Panc1 (cell line): ENCODE measurements around the gene XRCC6. TPM values are rescaled to one million over a fixed set of nuclear protein-coding genes. Genes with fewer than 3 reads are reported as not detected.

Source experiments
- ATAC-seq: fragments of 200-7000 bp; cut with Tn5 transposase; 2 replicates; pipeline ENCODE4 v1.9.1; 2020; ENCODE audit warnings: mild to moderate bottlenecking, moderate library complexity
- BruUV-seq: library from RNA; stranded (reverse); fragments of 400-500 nt; replicated peaks from 2 replicates; lab custom pipeline; 2021; lab: Mats Ljungman, UMichigan
- CTCF ChIA-PET: fragments of 300-600 bp; sonication (Branson Sonifier 250); formaldehyde crosslinking; loops from one replicate; lab custom pipeline; 2022; ENCODE audit warnings: antibody characterized with exemption; lab: Charles Lee
- POLR2A ChIA-PET: fragments of 300-600 bp; sonication (Branson Sonifier 250); formaldehyde crosslinking; loops from one replicate; lab custom pipeline; 2022; ENCODE audit warnings: antibody characterized with exemption; lab: Charles Lee
- DNase-seq: peaks from one replicate; pipeline ENCODE4 v3.0.0-alpha.2; 2010; ENCODE audit warnings: low read depth, low spot score
- H3K27ac ChIP-seq: 2 replicates; pipeline ENCODE4 v1.5.1; 2011; ENCODE audit warnings: mild to moderate bottlenecking, low read length, inconsistent platforms
- H3K27me3 ChIP-seq: fragments of 200-500 bp; sonication (Bioruptor generic); 2 replicates; pipeline ENCODE4 v1.6.0; 2014; ENCODE audit warnings: low read length, inconsistent platforms; ENCODE audit not compliant: control insufficient read depth, insufficient read depth
- H3K36me3 ChIP-seq: fragments of 200-500 bp; sonication (Bioruptor generic); 2 replicates; pipeline ENCODE4 v1.5.1; 2014; ENCODE audit warnings: inconsistent platforms, mild to moderate bottlenecking, low read length, moderate library complexity; ENCODE audit not compliant: control insufficient read depth, insufficient read depth
- H3K4me1 ChIP-seq: 2 replicates; pipeline ENCODE4 v1.5.1; 2011; ENCODE audit warnings: inconsistent platforms, mild to moderate bottlenecking, low read length, moderate library complexity; ENCODE audit not compliant: control insufficient read depth, insufficient read depth
- H3K4me3 ChIP-seq, 2 experiments: 2 replicates each; pipeline ENCODE4 v1.5.1; 2011 to 2012; ENCODE audit warnings: low read depth in 2 of 2, low read length in 2 of 2, mild to moderate bottlenecking in 2 of 2, inconsistent platforms in 1 of 2, moderate library complexity in 1 of 2
- H3K9me3 ChIP-seq: fragments of 200-500 bp; sonication (Bioruptor generic); 2 replicates; pipeline ENCODE4 v1.5.1; 2014; ENCODE audit warnings: low read depth, mild to moderate bottlenecking, inconsistent platforms, low read length, moderate library complexity; ENCODE audit not compliant: control insufficient read depth, insufficient read depth
- POLR2AphosphoS5 ChIP-seq: IDR thresholded peaks from 2 replicates; pipeline ENCODE4 v1.6.1; 2012; ENCODE audit warnings: mild to moderate bottlenecking, low read depth, low read length, moderate library complexity
- SIN3A ChIP-seq: IDR thresholded peaks from 2 replicates; pipeline ENCODE4 v1.6.1; 2012; ENCODE audit warnings: low read depth, mild to moderate bottlenecking, low read length, moderate library complexity, borderline replicate concordance; ENCODE audit not compliant: insufficient read depth
- TCF7L2 ChIP-seq: IDR thresholded peaks from 2 replicates; pipeline ENCODE4 v1.6.1; 2011; ENCODE audit warnings: mild to moderate bottlenecking, low read depth, low read length, inconsistent platforms
- in situ Hi-C: cut with HindIII; loops from 2 replicates; pipeline ENCODE4 v1.10.0; 2016; ENCODE audit warnings: low sequenced_read_pairs, low pct_unique_long_range_greater_than_20kb
- intact Hi-C: fragments of 100-400 bp; cut with micrococcal nuclease; formaldehyde crosslinking; loops from one replicate; pipeline ENCODE4 v1.10.0; 2022; ENCODE audit not compliant: unreplicated experiment
- total RNA-seq: library from RNA; stranded (reverse); gene quantifications from one replicate; pipeline ENCODE4 v1.2.1, GENCODE V29; 2021; ENCODE audit not compliant: unreplicated experiment
- TF ChIP-seq, protein P1 (sequence below): fragments of 450-650 bp; IDR thresholded peaks from 2 replicates; pipeline ENCODE4 v1.5.1; 2017; ENCODE audit warnings: mild to moderate bottlenecking
- TF ChIP-seq, protein P2 (sequence below), 2 experiments: IDR thresholded peaks; 2 replicates each; pipeline ENCODE4 v1.6.1; 2011 to 2012; ENCODE audit warnings: low read depth in 2 of 2, control low read depth in 1 of 2, low read length in 1 of 2, mild to moderate bottlenecking in 1 of 2, moderate library complexity in 1 of 2; ENCODE audit not compliant: insufficient read depth in 1 of 2

XRCC6 gene
- total RNA-seq, 1 experiment from 2014 or later: 287 TPM

DNA sequence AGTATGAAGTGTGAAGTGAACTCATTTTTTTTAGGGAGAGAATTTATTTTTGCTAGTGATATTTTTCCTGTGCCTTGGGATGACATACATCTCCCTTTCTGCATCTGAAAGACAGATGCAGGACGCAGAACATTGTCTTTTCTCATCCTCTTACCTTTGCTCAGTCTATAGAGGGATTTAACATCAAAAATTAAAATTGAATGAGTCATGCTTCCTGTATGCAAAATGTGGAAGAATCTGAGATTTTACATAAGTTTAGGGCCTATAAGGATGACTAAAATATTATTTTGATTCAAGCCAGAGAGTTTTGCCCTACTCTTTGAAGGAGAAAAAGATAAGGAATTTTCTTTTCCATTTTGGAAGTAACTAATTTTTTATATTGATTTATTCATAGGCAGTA lies 27.3 kb downstream of the XRCC6 start:
- H3K27ac ChIP-seq: no peak overlapping the region
- intact Hi-C loops: no loop called here
- BruUV-seq: TSS peak; percentile 57
- ATAC-seq (no peak), DNase-seq (no peak)
- TF ChIP-seq, protein P1, sequence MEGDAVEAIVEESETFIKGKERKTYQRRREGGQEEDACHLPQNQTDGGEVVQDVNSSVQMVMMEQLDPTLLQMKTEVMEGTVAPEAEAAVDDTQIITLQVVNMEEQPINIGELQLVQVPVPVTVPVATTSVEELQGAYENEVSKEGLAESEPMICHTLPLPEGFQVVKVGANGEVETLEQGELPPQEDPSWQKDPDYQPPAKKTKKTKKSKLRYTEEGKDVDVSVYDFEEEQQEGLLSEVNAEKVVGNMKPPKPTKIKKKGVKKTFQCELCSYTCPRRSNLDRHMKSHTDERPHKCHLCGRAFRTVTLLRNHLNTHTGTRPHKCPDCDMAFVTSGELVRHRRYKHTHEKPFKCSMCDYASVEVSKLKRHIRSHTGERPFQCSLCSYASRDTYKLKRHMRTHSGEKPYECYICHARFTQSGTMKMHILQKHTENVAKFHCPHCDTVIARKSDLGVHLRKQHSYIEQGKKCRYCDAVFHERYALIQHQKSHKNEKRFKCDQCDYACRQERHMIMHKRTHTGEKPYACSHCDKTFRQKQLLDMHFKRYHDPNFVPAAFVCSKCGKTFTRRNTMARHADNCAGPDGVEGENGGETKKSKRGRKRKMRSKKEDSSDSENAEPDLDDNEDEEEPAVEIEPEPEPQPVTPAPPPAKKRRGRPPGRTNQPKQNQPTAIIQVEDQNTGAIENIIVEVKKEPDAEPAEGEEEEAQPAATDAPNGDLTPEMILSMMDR: no peak
- no peak for TF ChIP-seq SIN3A
- no peak for TF ChIP-seq TCF7L2
- TF ChIP-seq, protein P2, sequence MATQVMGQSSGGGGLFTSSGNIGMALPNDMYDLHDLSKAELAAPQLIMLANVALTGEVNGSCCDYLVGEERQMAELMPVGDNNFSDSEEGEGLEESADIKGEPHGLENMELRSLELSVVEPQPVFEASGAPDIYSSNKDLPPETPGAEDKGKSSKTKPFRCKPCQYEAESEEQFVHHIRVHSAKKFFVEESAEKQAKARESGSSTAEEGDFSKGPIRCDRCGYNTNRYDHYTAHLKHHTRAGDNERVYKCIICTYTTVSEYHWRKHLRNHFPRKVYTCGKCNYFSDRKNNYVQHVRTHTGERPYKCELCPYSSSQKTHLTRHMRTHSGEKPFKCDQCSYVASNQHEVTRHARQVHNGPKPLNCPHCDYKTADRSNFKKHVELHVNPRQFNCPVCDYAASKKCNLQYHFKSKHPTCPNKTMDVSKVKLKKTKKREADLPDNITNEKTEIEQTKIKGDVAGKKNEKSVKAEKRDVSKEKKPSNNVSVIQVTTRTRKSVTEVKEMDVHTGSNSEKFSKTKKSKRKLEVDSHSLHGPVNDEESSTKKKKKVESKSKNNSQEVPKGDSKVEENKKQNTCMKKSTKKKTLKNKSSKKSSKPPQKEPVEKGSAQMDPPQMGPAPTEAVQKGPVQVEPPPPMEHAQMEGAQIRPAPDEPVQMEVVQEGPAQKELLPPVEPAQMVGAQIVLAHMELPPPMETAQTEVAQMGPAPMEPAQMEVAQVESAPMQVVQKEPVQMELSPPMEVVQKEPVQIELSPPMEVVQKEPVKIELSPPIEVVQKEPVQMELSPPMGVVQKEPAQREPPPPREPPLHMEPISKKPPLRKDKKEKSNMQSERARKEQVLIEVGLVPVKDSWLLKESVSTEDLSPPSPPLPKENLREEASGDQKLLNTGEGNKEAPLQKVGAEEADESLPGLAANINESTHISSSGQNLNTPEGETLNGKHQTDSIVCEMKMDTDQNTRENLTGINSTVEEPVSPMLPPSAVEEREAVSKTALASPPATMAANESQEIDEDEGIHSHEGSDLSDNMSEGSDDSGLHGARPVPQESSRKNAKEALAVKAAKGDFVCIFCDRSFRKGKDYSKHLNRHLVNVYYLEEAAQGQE (IDR thresholded peaks at IDR 0.05; ENCODE audit: insufficient read depth in 1 of 2, low read depth in 2 of 2, low read length in 1 of 2): no peak
- TF ChIP-seq POLR2AphosphoS5: no peak
- H3K36me3 ChIP-seq: peaks cover 19% of the 10 kb centered on the region
- H3K27me3 ChIP-seq: no peaks in the 10 kb centered on the region
- ChIA-PET CTCF (no interaction called here), POLR2A (no interaction called here)
- in situ Hi-C loops: no loop called here
- H3K4me1 ChIP-seq: no peaks in the 10 kb centered on the region
- no peak overlapping the region for H3K4me3 ChIP-seq
- H3K9me3 ChIP-seq: no peaks in the 10 kb centered on the region

DNA sequence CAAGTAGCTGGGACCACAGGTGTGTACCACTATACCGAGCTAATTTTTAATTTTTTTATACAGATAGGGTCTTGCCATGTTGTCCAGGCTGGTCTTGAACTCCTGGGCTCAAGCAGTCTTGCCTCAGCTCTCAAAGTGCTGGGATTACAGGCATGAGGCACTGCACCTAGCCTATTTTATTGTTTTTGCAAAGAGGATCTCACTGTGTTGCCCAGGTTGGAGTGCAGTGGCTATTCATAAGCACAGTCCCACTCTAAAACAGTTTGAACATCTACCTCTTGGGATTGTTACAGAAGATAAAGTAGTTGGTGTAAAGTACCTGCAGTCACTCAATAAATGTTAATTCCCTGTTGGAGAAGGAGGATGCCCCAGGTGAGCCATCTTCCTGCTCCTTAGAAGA lies 29.1 kb downstream of the XRCC6 start:
- BruUV-seq: no TSS peak
- Histone ChIP-seq H3K9me3 (no peaks in the 10 kb centered on the region), H3K36me3 (peaks cover 28% of the 10 kb centered on the region), H3K4me1 (no peaks in the 10 kb centered on the region), H3K4me3 (no peak overlapping the region), H3K27ac (no peak overlapping the region), H3K27me3 (no peaks in the 10 kb centered on the region)
- no peak for TF ChIP-seq TCF7L2
- no peak for TF ChIP-seq SIN3A
- TF ChIP-seq, protein P1: no peak
- no peak for TF ChIP-seq POLR2AphosphoS5
- TF ChIP-seq, protein P2 (IDR thresholded peaks at IDR 0.05; ENCODE audit: insufficient read depth in 1 of 2, low read depth in 2 of 2, low read length in 1 of 2): no peak
- DNase-seq (no peak), ATAC-seq (no peak)
- ChIA-PET POLR2A (no interaction called here), CTCF (no interaction called here)
- in situ Hi-C loops: no loop called here
- intact Hi-C loops: no loop called here
